ENCODE measurements around the gene DIAPH3. TPM values are rescaled to one million over a fixed set of nuclear protein-coding genes. Genes with fewer than 3 reads are reported as not detected.

The DIAPH3 gene
- total and polyA plus RNA-seq, 2 of the 8 experiments (the other 6 are each of a cell fraction or from before 2014, with no cell fraction given), result 8.0 to 30.8 TPM

DNA sequence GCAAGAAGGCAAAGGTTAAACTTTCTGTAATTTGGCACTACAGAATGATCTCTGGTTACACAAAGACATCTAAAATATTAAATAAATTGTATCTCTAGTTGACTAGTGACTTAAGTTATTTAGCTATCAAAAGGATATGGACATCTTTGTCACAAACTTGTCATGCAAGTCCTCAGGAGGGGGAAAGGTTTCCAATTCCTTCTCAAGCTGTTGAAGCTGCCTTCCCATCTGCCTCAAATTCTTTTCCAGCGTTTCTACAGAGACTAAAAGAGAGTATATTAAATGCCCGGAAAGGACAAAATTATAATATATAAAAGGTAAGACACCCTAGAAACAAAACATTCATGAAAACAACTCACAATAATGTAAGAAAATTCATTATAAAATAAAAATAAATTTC lies 324.5 kb downstream of the DIAPH3 start:
- no peak for DNase-seq (ENCODE audit: low read depth in 1 of 2, low spot score in 2 of 2)
- Histone ChIP-seq H4K5ac (ENCODE audit: insufficient read length, low read depth, low read length) (no peak overlapping the region), H4K20me1 (replicated peaks in 1 of 2; ENCODE audit: control insufficient read depth in 1 of 2, insufficient read depth in 2 of 2, low read length in 2 of 2) (no peaks in the 10 kb centered on the region), H2BK15ac (ENCODE audit: low read length) (no peak overlapping the region), H3K23me2 (ENCODE audit: low read depth, low read length) (no peaks in the 10 kb centered on the region), H2BK20ac (ENCODE audit: low read length) (no peak overlapping the region), H3K23ac (ENCODE audit: insufficient read length) (no peak overlapping the region), H3K4ac (replicated peaks; ENCODE audit: insufficient read length, low read depth, low read length) (no peak overlapping the region), H3K4me1 (replicated peaks in 1 of 4; ENCODE audit: control insufficient read depth in 3 of 4, insufficient read depth in 4 of 4, low read length in 3 of 4) (peaks cover 0 to 2% (median 0%) of the 10 kb centered on the region in 4 experiments; a peak in 1 of 7 replicates), H3K14ac (ENCODE audit: insufficient read length) (no peak overlapping the region), H3K4me2 (ENCODE audit: insufficient read depth in 1 of 2, low read depth in 2 of 2, low read length in 2 of 2) (no peak overlapping the region), H3K27ac (ENCODE audit: low read depth, low read length) (no peak overlapping the region), H3K79me1 (ENCODE audit: low read depth, low read length) (no peaks in the 10 kb centered on the region), H2BK120ac (replicated peaks; ENCODE audit: low read depth, low read length) (no peak overlapping the region), H3K79me2 (ENCODE audit: control insufficient read depth in 1 of 2, insufficient read depth in 2 of 2, low read length in 2 of 2) (no peaks in the 10 kb centered on the region), H3K9ac (replicated peaks in 1 of 4; ENCODE audit: extremely low read depth in 1 of 4, low read depth in 3 of 4, low read length in 3 of 4) (no peak overlapping the region), H3K4me3 (ENCODE audit: extremely low read depth in 1 of 4, insufficient read depth in 2 of 4, low read depth in 3 of 4, low read length in 4 of 4) (no peak overlapping the region), H2BK5ac (ENCODE audit: low read depth, low read length) (no peak overlapping the region), H3K18ac (ENCODE audit: extremely low read depth, low read length) (no peak overlapping the region), H2BK12ac (ENCODE audit: low read depth, low read length) (no peak overlapping the region), H3K9me3 (ENCODE audit: insufficient read depth in 2 of 2, low read depth in 1 of 2, low read length in 1 of 2) (no peaks in the 10 kb centered on the region), H2AK5ac (ENCODE audit: low read depth, low read length) (no peak overlapping the region), H4K8ac (ENCODE audit: extremely low read depth, insufficient read depth, low read length) (no peak overlapping the region), H3K36me3 (ENCODE audit: control insufficient read depth in 2 of 4, insufficient read depth in 4 of 4, low read length in 3 of 4) (no peaks in the 10 kb centered on the region), H3K56ac (replicated peaks; ENCODE audit: insufficient read length, low read depth, low read length) (no peak overlapping the region), H4K91ac (replicated peaks; ENCODE audit: insufficient read length, low read length) (no peak overlapping the region), H3K27me3 (replicated peaks in 1 of 4; ENCODE audit: control insufficient read depth in 3 of 4, extremely low read depth in 1 of 4, insufficient read depth in 3 of 4, low read length in 3 of 4) (no peaks in the 10 kb centered on the region), H2AFZ (ENCODE audit: low read length) (no peak overlapping the region)
- ChIA-PET POLR2A (ENCODE audit: partially characterized antibody) (no interaction called here), CTCF (ENCODE audit: partially characterized antibody) (interaction anchor here (1.0 to 1.4 kb wide), 3 partner anchors 10 to 68 kb away, joined by 3 to 4 read pairs (median 4); no protein-coding TSS in a partner anchor)
- WGBS, 2 experiments (ENCODE audit: extremely low coverage in 1 of 2, insufficient coverage in 1 of 2, insufficient read length in 1 of 2, insufficient replicate concordance in 2 of 2, low coverage in 1 of 2, low lambda C conversion rate in 2 of 2, missing lambda C conversion rate in 1 of 2), result 89% methylated on average over 2 of the region's 2 CpGs; no CpG with 5 or more reads in 1 of the 2 experiments
- no peak for FAIRE-seq
- no peak for TF ChIP-seq TEAD4 (IDR thresholded peaks at IDR 0.05; ENCODE audit: low read depth, low read length)
- TF ChIP-seq HDAC2 (IDR thresholded peaks at IDR 0.05; ENCODE audit: borderline replicate concordance in 1 of 2, low read depth in 2 of 2, low read length in 2 of 2), result no peak
- no peak for TF ChIP-seq GTF2F1 (IDR thresholded peaks at IDR 0.05; ENCODE audit: borderline replicate concordance, low read depth, low read length)
- TF ChIP-seq TAF1 (IDR thresholded peaks at IDR 0.05; ENCODE audit: low read depth, low read length), result no peak
- TF ChIP-seq PHF8 (conservative IDR thresholded peaks at IDR 0.05; ENCODE audit: low read depth, low read length), result no peak
- TF ChIP-seq KDM4A (IDR thresholded peaks at IDR 0.05; ENCODE audit: low read depth, low read length, severe bottlenecking), result no peak
- no peak for TF ChIP-seq SRF (IDR thresholded peaks at IDR 0.05; ENCODE audit: low read depth, low read length)
- TF ChIP-seq ZNF274 (IDR thresholded peaks at IDR 0.05; ENCODE audit: borderline replicate concordance, extremely low read depth, low read length), result no peak
- TF ChIP-seq BACH1 (IDR thresholded peaks at IDR 0.05; ENCODE audit: low read length), result no peak
- no peak for TF ChIP-seq RBBP5 (IDR thresholded peaks at IDR 0.05; ENCODE audit: borderline replicate concordance, low read depth, low read length)
- TF ChIP-seq YY1 (IDR thresholded peaks at IDR 0.05; ENCODE audit: low read depth, low read length), result no peak

Data from H1 (cell line).